GM18511 (cell line): Measurements from ENCODE around the gene GAB2.
A peak's percentile ranks its signal among the peaks of the same experiment; 100 is the strongest.

Experiments used
- ATAC-seq: cut with Tn5 transposase; IDR thresholded peaks from one replicate; pipeline ENCODE4 v1.9.1; 2021; ENCODE audit warnings: mild to moderate bottlenecking, moderate library complexity; ENCODE audit not compliant: unreplicated experiment

GAB2 gene

GRCh38 chr11:78402847-78403246 is 14.8 kb downstream of the GAB2 start:
- ATAC-seq: no peak

DNA sequence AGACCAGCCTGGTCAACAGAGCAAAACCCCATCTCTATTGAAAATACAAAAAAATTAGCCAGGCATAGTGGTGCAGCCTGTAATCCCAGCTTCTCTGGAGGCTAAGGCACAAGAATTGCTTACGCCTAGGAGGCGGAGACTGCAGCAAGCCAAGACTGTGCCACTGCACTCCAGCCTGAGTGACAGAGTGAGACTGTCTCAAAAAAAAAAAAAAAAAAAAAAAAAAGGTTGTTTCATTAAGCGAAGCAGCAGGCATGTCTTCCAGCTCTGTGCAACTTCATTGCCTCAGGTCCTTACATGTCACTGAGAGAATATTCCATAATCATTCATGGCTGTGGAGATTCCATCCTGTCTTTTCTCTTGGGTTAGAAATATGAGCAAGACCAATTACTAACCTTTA is 16.9 kb downstream of the GAB2 start:
- no peak for ATAC-seq

DNA sequence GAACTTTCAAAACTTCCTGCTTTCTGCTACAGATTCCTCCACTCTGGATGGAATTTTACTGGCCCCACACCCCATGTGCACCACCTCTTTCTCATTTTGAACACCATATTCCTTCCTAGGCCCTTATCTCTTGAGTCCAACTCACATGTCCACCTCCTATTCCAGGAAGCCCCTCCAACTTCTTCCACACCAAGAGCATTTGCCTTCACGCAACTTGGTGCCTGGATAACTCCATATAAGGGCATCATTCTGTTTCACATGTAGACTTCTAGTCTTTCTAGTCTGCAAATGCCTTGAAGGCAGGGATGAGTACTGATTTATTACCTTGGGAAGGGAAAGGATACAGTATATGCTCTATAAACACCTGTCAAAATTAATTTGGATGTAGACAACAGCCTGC is 17.5 kb downstream of the GAB2 start:
- no peak for ATAC-seq

DNA sequence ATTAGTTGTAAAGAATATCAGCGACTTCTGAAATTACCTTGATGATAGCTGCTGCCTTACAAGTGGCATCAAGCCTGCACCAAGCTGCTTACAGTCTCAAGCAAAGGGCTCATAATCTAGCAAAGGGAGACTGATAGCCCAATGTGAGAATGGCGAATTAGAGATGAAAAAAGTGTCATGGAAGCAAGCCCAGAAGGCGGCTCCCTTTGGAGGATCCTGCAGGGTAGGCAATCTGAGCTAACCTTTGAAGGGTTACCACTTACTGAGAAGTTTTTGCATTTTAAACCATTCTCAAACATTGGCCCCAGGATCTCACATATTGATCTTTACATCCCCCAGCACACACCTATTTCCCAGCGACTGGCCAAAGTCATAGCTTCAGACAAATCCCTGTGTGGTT is 18.5 kb downstream of the GAB2 start:
- no peak for ATAC-seq

DNA sequence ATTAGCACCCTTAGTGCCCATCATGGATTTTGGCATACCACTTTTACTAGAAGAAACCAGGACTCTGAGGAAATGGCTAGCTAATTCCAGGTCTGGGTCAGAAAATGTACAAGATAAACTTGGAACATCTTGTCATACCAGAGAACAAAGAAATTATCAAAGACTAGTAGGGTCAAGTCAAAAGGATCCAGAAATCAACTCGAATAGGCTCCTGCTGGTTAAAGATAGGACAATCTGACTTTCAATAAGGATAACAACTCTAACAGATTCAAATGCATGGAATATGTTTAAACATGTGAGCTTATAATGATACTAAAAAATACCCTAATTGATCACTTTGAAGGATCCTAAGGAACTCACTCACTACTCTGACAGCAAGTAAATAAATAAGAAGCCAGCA is 18.9 kb downstream of the GAB2 start:
- no peak for ATAC-seq

DNA sequence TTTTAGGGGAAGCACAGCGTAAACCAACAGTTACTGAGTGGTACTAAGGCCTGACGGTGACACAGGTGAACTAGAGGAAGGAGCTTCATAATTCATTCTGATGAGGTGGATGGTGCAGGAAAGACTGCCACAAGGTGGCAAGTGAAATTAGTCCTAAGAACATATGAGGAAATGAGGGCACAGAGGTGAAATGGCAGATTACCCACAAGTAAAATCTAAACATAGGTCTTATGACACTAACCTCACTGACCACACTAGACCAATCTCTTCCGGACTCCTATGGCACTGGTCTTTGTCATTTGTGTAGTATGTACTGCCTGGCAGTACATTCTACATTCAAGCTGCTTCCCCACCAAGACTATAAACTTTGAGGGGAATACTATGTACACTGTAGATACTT is 20.2 kb downstream of the GAB2 start:
- ATAC-seq: peak; percentile 96

DNA sequence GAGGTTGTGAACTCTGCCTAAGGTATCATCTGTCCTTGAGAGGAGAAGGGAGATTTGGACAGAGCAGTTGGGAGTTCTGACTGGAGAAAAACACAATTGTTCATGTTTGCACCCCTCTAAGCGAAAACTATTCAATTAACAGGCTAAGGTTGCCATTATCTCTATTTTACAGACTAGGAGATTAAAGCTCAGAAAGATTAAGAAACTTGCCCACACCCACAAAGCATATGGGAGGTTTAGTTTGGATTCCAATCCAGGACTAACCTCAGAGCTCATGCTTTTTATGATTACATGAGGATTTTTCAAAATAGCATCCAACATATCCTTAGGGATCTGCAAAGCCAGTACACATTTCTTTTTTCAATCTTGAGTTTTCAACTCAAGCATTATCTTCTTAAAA is 22.0 kb downstream of the GAB2 start:
- no peak for ATAC-seq

DNA sequence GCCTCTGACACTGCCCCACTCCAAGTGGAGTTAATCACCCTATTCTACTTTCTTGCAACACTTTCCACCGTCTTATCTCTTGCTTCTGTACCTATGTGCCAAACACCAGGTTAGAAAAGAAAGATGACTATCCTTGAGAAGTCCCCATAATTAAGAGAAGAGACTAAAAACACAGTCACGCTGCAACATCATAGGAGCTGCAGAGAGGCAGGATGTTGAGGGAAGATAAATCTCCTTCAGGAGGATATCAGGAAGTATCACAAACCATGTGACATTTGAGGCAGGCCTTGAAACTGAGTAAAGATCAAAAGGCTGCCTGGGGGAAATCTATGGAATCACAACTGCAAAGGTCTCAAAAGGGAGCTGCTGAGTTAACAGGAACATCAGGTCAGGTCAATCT is 24.8 kb downstream of the GAB2 start:
- no peak for ATAC-seq

DNA sequence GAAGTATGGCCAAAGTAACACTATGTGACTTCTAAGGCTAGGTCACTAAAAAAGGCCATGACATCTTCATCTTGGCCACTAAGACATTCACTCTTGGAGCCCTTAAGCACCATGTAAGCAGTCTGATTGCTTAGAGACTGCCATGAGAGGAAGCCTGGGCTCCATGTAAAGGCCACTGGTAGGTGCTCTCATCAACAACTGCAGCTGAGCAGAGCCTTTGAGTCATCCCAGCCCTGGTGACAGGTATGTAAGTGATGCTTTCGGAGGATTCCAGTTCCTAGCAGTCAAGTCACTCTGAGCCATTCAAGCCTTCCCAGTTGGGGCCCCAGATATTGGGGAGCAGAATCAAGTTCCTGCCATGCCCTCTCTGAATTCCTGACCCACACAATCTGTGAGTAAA is 26.2 kb downstream of the GAB2 start:
- no peak for ATAC-seq

DNA sequence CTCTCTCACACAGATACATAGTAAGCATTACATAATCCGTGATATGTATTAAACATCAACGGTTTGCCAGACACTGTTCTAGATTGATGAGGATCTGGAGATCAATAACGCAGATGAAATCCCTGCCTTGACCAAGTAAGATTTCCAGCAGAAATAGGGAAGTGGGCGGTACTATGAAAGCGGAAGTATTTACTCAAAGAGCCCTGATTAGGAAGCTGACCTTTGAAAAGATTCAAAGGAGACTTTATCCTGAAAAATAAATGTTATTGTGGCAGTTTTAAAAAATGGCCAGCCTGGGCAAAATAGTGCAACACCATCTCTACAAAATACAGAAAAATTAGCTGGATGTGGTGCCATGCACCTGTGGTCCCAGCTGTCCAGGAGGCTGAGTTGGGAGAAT is 26.8 kb downstream of the GAB2 start:
- ATAC-seq: no peak

- no peak for ATAC-seq
These were observed 31.2 kb downstream of the GAB2 start for GRCh38 chr11:78386215-78386941.

GRCh38 chr11:78385205-78385604 is 32.4 kb downstream of the GAB2 start:
- no peak for ATAC-seq

DNA sequence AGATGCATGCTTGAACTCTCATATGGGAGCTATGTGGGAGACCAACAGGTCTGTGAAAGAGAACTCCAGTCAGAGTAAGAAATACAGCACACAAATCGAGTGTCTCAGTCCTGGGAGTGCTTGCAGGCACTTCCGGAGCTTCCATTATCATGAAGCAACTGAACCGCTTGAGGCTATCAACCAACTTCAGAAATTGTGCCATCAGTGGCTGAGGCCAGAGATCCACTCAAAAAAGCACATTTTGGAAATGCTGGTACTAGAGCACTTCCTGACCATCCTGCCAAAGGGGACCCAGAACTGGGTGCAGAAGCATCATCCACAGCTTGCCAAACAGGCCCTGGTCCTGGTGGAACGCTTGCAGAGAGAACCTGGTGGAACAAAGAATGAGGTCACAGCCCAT is 33.4 kb downstream of the GAB2 start:
- ATAC-seq: no peak

GRCh38 chr11:78381865-78382264 is 35.8 kb downstream of the GAB2 start:
- ATAC-seq: no peak

- no peak for ATAC-seq
These were observed 37.0 kb downstream of the GAB2 start for GRCh38 chr11:78380615-78381051.

- ATAC-seq: no peak
These were observed 38.5 kb downstream of the GAB2 start for GRCh38 chr11:78379039-78379670.

GRCh38 chr11:78377625-78378418 is 39.8 kb downstream of the GAB2 start:
- ATAC-seq: no peak

DNA sequence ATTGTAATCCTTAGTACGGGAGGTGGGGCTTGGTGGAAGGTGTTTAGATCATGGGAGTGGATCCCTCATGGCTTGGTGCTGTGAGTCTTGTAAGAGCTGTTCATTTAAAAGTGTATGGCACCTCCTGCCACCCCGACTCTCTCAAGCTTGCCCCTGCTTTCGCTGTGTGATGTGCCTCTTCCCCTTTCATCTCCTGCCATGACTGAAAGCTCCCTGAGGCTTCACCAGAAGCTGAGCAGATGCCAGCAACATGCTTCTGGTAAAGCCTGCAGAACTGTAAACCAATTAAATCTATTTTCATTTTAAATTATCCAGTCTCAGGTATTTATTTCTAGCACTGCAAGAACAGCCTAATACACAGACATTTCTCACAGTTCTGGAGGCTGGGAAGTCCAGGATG is 40.8 kb downstream of the GAB2 start:
- ATAC-seq: no peak

DNA sequence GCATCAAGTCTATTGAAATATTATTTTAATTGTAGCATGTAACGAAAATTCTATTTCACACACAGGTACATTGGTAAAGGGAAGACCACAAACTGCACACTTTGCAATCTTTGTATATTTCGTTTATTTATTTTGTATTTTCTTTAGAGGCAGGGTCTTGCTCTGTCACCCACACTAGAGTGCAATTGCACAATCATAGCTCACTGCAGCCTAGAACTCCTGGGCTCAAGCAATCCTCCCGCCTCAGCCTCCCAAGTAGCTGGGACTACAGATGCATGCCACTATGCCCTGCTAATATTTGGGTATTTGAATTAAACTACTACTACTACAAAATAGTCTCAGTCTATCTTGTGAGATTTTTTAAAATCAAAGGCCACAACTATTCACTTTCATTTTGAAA is 42.7 kb downstream of the GAB2 start:
- no peak for ATAC-seq

DNA sequence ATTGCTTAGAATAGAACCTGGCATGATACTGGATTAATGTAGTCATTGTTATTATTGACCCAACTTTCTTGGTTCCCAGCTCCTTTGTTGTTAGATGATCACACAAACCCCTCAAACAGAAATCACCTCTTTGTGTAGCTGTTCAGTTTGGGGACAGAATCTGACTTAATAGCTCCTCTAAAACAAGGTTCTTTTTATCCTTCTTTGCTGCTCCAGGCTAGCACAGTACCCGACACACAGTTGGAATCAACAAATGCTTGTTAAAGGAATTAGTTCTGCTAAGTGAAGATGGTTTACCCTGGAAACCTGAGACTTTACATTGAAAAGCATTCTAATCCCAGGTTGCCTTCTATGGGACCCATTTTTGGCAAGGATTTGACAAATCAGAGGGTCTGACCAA is 43.9 kb downstream of the GAB2 start:
- no peak for ATAC-seq

- no peak for ATAC-seq
These were observed 45.4 kb downstream of the GAB2 start for GRCh38 chr11:78372114-78372768.
